ENCODE measurements around the gene LPP. TPM values are rescaled to one million over a fixed set of nuclear protein-coding genes. Genes with fewer than 3 reads are reported as not detected.

Gene LPP
- total and polyA plus RNA-seq, 2 of the 13 experiments (the other 11 are each of a cell fraction or from before 2014, with no cell fraction given), result 19.2 to 29.9 TPM

DNA sequence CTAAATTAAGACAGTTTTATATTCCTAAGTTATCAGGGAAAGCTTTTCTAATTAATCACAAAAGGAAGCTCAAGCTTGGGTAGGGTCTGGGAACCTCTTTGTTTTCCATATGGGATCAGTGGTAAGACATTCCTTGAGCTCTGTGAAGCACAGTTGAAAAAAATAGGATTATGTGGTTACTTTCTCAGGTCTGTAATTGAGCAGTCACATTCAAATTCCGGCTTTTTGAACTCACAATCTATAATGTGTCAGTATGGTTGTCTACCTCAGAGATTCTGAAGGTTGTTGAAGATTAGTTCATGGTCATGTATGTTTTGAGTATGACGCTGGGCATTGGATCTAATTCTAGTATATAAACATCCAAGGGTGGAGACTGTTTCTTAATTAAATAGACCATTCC, 364.5 kb downstream of the LPP start:
- Histone ChIP-seq H3K4me3 (replicated peaks in 1 of 3; ENCODE audit: insufficient read depth in 1 of 3, low read depth in 2 of 3, low read length in 3 of 3) (peak overlapping the region in 2 of 3 experiments; percentile 3 to 14; a peak in 1 of 6 replicates), H3K36me3 (replicated peaks in 1 of 2; ENCODE audit: control insufficient read depth in 1 of 2, insufficient read depth in 2 of 2, low read length in 2 of 2) (peaks cover 0 to 1% of the 10 kb centered on the region in 2 experiments; a peak in 2 of 5 replicates), H3K79me2 (ENCODE audit: insufficient read depth, low read length) (no peaks in the 10 kb centered on the region), H2AFZ (ENCODE audit: low read length) (no peak overlapping the region), H3K4me1 (ENCODE audit: insufficient read depth, low read length) (peaks cover 30% of the 10 kb centered on the region), H3K27ac (ENCODE audit: extremely low read length, insufficient read depth, low read length) (peak overlapping the region; percentile 64), H4K20me1 (ENCODE audit: insufficient read depth, low read length) (no peaks in the 10 kb centered on the region), H3K9ac (ENCODE audit: insufficient read depth, low read depth, low read length) (0 out of 2 replicates have a peak overlapping the region, but pooled peaks have one; percentile 12), H3K27me3 (ENCODE audit: control insufficient read depth in 1 of 2, insufficient read depth in 2 of 2, low read length in 2 of 2) (no peaks in the 10 kb centered on the region), H3K9me3 (ENCODE audit: low read length) (no peaks in the 10 kb centered on the region), H3K4me2 (ENCODE audit: low read depth, low read length) (peak overlapping the region; percentile 50)
- BruUV-seq (replicated peaks), result no TSS peak
- in situ Hi-C loops (cut with HindIII; ENCODE audit: extremely low pct_ligation_motif_present, low pct_unique_long_range_greater_than_20kb), result no loop called here
- intact Hi-C loops (cut with micrococcal nuclease; ENCODE audit: unreplicated experiment), result no loop called here
- ChIA-PET CTCF (ENCODE audit: low intra/inter-chr PET ratio, low total read pairs) (no interaction called here), POLR2A (no interaction called here)
- peak; percentile 76 for ATAC-seq
- FAIRE-seq, result peak; percentile 43
- TF ChIP-seq, protein P1, sequence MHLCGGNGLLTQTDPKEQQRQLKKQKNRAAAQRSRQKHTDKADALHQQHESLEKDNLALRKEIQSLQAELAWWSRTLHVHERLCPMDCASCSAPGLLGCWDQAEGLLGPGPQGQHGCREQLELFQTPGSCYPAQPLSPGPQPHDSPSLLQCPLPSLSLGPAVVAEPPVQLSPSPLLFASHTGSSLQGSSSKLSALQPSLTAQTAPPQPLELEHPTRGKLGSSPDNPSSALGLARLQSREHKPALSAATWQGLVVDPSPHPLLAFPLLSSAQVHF (CRISPR knock-in tag; IDR thresholded peaks at IDR 0.05), result no peak
- TF ChIP-seq ATF1 (CRISPR knock-in tag; IDR thresholded peaks at IDR 0.05), result 0 out of 2 replicates have a peak, but pooled peaks have one; percentile 42
- TF ChIP-seq GATAD1 (CRISPR knock-in tag; IDR thresholded peaks at IDR 0.05), result 0 out of 2 replicates have a peak, but pooled peaks have one; percentile 0
- 23% methylated on average over 2 of the region's 2 CpGs for WGBS (ENCODE audit: low lambda C conversion rate)
- no peak for DNase-seq (ENCODE audit: low spot score)

DNA sequence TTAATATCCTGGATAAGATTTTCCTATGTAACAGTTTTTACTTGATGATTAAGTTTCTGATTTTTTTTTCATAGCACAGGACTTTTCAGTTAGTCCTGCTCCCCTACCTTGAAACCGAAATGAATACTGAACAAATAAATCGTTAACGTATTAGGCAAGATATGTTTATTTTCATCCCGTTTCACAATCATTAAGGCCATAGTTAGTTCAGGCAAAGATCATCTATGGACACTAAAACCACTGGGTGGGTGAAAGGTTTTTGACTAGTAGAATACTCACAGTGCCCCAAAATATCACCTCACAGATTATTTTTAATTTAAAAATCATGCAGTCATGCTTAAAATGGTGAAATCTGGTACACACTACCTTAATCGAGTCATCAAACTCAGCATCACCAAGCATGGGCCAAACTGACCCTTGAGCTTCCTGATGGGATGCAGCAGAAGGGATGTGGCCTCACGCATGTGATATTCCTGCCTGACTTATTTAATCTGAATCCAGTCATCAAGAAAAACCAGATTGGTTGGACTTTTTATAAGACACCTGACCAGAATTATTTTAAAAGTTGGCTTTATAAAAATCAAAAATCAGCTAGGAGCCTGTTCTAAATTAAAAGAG, 365.0 kb downstream of the LPP start:
- peak overlapping the region; percentile 50 for H3K4me2 ChIP-seq (ENCODE audit: low read depth, low read length)
- FAIRE-seq (peak; percentile 78), ATAC-seq (peak; percentile 96), DNase-seq (ENCODE audit: low spot score) (peak; percentile 85)
- H3K27ac ChIP-seq (ENCODE audit: extremely low read length, insufficient read depth, low read length), result peak overlapping the region; percentile 64
- H3K9me3 ChIP-seq (ENCODE audit: low read length), result no peaks in the 10 kb centered on the region
- 0 out of 2 replicates have a peak overlapping the region, but pooled peaks have one; percentile 12 for H3K9ac ChIP-seq (ENCODE audit: insufficient read depth, low read depth, low read length)
- ChIA-PET POLR2A (no interaction called here), CTCF (ENCODE audit: low intra/inter-chr PET ratio, low total read pairs) (no interaction called here)
- H2AFZ ChIP-seq (ENCODE audit: low read length), result no peak overlapping the region
- H3K36me3 ChIP-seq (replicated peaks in 1 of 2; ENCODE audit: control insufficient read depth in 1 of 2, insufficient read depth in 2 of 2, low read length in 2 of 2), result peaks cover 0 to 2% of the 10 kb centered on the region in 2 experiments; a peak in 3 of 5 replicates
- intact Hi-C loops (cut with micrococcal nuclease; ENCODE audit: unreplicated experiment) (no loop called here), in situ Hi-C loops (cut with HindIII; ENCODE audit: extremely low pct_ligation_motif_present, low pct_unique_long_range_greater_than_20kb) (no loop called here)
- BruUV-seq (replicated peaks), result no TSS peak
- no peaks in the 10 kb centered on the region for H3K27me3 ChIP-seq (ENCODE audit: control insufficient read depth in 1 of 2, insufficient read depth in 2 of 2, low read length in 2 of 2)
- peak overlapping the region in 2 of 3 experiments; percentile 3 to 14; a peak in 1 of 6 replicates for H3K4me3 ChIP-seq (replicated peaks in 1 of 3; ENCODE audit: insufficient read depth in 1 of 3, low read depth in 2 of 3, low read length in 3 of 3)
- H3K79me2 ChIP-seq (ENCODE audit: insufficient read depth, low read length), result no peaks in the 10 kb centered on the region
- no peaks in the 10 kb centered on the region for H4K20me1 ChIP-seq (ENCODE audit: insufficient read depth, low read length)
- WGBS (ENCODE audit: low lambda C conversion rate), result 19% methylated on average over 6 of the region's 6 CpGs
- H3K4me1 ChIP-seq (ENCODE audit: insufficient read depth, low read length), result peaks cover 26% of the 10 kb centered on the region
- TF ChIP-seq, protein P2, sequence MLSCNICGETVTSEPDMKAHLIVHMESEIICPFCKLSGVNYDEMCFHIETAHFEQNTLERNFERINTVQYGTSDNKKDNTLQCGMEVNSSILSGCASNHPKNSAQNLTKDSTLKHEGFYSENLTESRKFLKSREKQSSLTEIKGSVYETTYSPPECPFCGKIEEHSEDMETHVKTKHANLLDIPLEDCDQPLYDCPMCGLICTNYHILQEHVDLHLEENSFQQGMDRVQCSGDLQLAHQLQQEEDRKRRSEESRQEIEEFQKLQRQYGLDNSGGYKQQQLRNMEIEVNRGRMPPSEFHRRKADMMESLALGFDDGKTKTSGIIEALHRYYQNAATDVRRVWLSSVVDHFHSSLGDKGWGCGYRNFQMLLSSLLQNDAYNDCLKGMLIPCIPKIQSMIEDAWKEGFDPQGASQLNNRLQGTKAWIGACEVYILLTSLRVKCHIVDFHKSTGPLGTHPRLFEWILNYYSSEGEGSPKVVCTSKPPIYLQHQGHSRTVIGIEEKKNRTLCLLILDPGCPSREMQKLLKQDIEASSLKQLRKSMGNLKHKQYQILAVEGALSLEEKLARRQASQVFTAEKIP (CRISPR knock-in tag; IDR thresholded peaks at IDR 0.05; ENCODE audit: borderline replicate concordance), result no peak
- TF ChIP-seq, protein P3, sequence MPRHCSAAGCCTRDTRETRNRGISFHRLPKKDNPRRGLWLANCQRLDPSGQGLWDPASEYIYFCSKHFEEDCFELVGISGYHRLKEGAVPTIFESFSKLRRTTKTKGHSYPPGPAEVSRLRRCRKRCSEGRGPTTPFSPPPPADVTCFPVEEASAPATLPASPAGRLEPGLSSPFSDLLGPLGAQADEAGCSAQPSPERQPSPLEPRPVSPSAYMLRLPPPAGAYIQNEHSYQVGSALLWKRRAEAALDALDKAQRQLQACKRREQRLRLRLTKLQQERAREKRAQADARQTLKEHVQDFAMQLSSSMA (CRISPR knock-in tag; IDR thresholded peaks at IDR 0.05), result no peak
